Cortex of kidney (tissue), 1 donor: ENCODE measurements around the gene SCTR.
A peak's percentile ranks its signal among the peaks of the same experiment; 100 is the strongest.

Source experiments
- DNase-seq: peaks from one replicate; lab custom pipeline; 2025; lab: John Stamatoyannopoulos, UW

The SCTR gene

DNA sequence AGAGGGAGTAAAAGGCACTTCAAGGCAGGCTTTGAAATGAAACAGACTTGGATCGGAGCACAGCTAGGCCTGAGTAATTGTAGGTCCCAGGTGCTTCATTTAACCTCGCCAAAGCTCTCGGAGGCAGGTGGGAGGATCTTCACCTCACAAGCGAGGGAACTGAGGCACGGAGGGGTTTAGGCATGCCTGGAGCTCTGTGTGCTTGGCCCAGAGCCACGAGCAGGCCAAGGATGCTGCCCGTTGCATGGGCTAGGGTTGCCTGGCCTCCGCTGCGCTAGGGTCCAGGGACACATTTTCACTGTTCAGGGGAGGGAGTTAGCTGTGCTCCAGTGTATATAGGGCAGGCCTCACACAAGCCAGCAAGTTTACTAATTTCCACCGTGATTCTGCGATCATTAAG is 81.4 kb downstream of the SCTR start:
- no peak for DNase-seq

DNA sequence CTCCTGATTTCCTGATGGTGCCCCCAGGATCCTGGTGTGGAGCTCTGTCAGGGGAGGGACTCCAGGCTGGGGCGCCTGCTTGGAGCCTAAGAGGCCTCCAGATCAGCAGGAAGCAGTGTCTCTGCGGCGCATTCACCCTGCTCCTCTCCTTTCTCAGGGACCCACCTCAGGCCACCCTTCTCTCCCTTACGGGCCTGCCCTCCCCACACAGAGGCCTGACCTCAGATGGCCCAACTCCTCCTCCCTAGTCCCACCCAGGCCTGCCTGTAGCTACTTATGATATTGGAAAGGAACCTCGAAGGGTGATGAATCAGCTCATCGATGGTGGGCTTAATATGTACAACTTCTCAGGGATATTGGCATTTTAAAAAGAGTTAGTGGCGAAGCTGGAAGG is 82.1 kb downstream of the SCTR start:
- DNase-seq, result no peak

DNA sequence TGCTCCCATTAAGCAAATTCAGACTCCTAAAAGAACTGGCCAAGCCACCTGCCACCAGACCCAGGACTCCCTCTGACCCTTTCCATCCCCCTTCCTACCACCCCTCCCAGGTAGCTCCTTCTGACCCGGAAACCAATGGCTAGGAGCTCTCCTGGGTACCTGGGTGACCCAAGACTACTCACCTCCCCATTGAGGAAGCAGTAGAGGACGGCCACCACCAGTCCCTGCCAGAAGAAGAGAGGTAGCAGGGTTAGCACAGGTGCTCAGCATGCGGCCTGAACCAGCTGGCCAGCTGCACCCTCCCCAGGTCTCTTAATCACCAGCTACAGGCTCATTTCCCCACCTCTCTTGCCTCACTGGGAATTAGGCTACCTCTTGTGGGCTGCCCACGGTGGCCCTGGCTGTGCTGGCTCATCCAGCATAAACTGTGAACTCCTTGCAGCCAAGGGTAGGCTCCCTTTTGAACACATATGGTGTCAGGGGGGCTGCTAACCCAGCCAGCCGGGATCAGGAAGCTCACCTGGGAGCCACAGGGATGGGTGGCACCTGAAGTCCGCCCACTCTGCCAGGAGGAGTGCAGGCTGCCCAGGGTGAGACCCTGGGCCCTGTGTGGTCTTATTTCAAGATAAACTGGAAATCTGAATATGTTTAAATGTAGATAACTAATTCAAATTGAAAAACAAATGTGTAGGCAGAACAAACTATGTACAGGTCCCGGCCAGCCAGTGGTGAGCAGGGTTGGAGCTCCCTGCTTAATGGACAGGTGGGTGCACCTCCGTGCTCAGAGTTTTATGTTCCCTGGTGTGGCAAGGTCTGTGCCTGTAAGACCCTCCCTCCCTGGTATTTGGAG is 82.7 kb downstream of the SCTR start:
- no peak for DNase-seq

DNA sequence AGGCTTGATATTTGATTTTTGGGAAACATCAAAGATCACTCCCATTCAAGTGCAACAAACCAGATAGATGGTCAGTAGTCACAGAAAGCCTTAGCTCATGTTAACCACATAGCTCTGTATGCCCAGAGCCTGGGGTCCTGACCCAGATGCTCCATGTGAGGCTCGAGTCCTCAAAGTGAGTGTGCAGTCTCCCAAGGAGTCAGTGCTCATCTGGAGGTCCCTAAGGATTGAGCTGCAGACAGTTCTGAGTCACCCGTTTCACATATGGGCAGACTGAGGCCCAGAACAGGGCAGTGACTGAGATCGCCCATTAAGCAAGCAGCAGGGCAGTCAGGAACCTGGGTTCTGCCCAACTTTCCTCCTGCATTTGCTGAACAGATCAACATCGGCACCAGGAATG is 83.4 kb downstream of the SCTR start:
- no peak for DNase-seq

DNA sequence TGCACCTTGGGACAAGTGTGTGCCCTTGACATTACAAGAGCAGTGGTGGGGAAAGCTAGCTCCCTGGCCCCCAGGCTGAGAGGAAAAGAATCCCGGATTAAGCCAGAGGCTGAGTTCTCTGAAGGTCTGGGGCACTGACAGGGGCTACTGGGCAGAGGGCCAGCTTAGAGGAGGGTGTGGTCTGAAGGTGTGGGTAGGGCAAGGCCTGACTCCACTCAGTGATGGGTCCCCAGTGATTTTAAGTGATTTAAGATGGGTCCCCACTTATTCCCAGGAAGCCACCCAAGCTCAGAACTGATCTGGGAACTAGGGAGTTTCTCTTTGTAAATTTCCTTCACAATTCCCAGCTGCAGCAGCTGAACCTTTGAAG is 83.8 kb downstream of the SCTR start:
- no peak for DNase-seq

DNA sequence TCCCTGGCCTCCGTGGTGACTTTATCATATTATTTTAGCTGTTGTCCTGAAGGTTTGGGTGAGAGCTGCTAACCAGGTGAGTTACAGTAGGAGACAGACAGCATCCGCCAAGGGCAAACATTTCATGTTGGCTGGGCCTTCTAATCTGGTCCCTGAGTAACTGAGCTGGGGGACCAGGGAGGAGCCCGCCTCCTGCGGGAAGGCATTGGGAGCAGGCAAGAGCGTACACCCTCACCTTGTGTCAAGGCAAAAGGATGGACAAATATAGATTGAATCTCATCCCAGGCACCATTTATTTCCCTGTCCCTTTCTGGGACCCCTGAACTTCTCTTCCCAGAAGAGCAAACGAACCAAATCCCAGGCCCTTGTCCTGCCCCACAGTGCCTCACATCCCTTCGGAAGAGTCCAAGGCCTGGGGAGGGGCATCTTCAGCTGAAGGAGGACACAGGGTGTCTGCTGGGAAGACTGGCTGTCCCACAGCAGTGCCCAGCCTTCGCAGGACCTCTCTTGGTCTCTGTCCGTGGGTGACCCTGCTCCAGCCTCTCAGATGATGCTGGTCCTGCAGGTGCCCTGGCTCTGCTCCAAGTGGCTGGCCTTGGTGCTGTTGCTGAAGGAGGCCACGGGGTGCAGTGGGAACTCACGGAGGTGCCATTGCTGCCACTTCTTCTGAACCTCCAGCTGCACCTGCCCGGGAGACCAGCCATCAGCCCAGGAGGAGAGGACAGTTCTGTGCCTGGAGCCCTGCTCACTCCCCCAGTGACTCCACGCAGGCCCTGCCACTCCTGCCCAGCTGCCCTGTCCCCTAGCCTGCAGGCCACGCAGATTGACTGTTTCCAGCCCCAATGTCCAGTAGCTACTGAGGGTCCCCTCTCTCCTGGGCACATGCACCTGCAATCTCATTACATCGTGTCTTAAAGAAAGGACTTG is 84.4 kb downstream of the SCTR start:
- DNase-seq, result no peak

DNA sequence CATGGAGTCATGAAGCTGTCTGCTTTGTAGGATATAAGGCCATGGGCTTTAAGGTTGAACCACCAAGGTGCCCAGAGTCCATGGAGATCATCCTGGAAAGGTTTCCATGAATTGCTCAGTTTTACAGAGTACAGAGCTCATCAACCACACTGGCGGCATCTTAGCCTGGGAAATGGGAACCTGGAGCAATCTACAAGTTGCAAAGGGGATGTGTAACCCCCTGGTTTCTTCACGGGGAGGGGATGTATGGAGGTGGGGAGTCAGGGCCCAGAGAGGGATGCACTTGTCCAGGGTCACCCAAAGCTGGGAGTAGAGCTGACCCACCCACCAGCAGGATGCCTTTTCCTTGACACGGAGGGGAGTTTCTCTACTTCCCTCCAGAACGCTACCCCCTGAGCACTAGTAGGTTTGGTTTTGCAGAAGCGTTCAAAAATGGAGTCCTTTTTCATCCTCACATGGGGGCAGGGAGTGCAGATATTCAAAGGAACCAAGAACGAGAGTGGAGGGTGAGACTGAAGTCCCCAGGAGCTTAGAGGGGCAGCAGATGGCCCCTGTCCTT is 85.5 kb downstream of the SCTR start:
- no peak for DNase-seq

DNA sequence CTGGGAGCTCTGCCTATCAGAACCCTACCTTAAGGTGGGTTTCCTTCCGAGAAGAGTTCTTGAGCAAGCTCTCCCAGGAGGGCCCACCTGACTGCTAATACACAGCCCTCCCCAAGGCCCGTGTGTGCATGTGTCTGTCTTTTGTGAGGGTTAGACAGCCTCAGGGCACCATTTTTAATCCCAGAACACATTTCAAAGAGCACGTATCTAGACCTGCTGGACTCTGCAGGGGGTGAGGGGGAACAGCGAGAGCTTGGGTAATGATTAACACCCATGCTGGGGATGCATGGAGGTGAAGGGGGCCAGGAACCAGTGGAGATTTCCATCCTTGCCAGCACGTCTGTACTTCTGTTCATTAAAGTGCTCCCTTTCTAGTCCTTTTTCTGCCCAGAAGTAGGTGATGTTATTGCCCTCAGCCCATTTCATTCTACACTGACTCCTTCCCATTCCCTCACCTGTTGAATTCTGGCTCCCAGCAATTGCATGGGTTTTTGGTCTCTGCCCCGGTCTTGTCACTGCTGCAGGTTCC is 86.1 kb downstream of the SCTR start:
- DNase-seq, result no peak

DNA sequence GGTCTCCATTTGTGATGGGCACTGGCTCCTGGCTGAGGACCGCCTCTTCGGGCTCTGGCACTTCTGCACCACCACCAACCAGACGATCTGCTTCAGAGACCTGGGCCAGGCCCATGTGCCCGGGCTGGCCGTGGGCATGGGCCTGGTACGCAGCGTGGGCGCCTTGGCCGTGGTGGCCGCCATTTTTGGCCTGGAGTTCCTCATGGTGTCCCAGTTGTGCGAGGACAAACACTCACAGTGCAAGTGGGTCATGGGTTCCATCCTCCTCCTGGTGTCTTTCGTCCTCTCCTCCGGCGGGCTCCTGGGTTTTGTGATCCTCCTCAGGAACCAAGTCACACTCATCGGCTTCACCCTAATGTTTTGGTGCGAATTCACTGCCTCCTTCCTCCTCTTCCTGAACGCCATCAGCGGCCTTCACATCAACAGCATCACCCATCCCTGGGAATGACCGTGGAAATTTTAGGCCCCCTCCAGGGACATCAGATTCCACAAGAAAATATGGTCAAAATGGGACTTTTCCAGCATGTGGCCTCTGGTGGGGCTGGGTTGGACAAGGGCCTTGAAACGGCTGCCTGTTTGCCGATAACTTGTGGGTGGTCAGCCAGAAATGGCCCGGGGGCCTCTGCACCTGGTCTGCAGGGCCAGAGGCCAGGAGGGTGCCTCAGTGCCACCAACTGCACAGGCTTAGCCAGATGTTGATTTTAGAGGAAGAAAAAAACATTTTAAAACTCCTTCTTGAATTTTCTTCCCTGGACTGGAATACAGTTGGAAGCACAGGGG is 87.1 kb downstream of the SCTR start:
- DNase-seq, result no peak

DNA sequence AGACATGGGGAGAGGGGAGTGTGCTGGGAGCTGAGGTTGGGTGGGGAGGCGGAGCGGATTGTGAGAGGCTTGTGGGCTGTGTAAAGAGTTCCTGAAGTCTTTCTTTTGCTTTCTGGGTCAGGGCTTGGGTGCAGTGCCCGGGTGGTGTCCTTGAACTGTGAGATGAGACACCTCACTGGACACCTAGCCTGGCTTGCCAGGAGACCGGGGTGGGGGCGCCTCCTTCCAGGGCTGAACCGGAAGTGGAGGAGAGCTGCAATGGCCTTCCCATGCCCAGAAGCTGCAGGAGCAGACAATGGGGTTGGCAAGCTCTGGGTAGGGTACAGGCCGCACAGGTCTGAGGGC is 88.4 kb downstream of the SCTR start:
- no peak for DNase-seq

DNA sequence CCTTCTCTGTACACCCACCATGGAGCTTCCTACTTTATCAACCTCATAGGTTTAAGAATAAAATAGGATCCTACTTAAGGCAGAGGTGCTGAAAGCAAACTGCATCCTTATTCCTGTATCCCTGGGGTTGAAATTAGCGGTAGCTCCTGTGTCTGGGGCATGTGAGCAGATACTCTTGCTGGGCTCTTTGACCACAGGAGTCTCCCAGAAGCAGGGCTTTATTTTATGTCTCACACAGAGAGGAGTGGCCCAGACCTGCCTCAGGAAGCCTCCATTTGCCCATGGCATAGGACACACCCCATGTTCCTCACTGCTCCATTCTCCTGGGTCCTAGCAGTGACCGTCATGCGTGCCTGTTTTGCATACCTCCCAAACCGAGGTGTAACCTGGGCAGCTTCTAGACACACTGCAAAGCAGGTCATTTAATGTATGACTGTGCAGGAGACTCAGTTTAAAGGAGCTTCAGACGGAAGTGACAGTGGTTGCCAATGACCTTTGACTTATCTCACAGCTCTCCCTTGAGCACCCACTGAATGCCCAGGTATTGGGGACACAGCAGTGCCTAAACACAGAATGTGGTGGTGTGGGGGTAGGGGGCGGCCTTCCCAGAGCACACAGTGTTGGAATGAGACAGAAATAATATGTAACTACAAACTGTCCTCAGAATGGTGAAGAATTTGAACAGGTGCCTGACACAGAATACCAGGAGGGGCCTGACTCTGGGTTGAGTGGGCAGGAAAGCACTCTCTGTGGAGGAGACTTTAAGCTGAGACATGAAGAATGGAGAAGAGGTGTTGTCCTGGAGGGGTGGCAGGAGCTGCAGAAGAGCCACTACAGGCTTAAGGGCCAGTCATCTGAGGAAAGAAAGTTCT is 89.0 kb downstream of the SCTR start:
- no peak for DNase-seq

DNA sequence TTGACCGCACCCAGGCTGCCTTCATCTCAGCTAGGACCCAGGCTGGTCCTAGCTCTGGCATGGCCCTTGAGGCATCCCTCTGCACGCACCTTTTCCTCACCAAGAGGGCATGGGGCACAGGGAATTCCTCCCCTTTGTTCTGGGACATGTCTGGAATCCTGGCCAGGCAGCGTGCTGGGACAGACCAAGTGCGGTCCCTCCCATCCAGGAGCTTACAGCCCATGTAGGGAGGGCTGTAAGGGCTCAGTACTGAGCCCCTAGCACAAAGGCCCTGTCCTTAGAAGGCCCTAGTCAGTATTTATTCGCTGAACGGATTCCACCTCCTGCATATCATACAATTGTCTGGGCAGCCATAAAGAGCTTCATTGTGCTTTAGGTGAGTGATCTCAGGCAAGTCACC is 89.6 kb downstream of the SCTR start:
- DNase-seq, result no peak

DNA sequence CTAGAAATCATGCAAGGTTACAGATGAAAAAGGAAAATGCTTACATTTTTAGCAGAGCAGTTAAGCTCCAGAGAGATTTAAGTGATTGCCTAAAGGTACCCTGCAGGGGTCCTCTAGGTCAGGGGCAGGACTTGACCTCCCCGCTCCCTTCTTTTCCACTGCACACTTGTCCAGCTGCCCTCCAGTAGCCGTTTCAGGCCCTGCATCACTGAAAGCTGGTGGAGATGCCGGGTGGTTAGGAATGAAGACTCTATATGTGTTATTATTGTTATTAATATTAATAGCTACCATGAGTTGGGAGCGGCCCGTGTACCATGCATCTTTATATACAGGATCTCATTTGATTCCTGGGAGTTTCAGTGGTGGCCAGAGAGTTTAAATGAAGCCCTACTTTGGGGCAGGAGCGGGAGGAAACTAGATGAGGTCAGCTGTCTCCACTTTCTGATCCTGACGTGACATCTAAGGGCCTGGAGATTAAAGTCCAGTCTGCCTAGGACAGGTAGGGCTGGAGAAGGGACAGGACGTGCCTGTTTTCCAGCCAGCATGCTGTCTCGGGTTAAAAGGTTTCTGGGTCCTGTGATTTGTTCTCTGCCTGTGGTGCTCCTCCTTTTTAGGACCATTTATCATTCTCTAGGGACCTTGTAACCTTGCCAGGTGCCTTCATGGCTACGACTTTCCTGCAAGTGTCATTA is 90.5 kb downstream of the SCTR start:
- DNase-seq, result no peak

DNA sequence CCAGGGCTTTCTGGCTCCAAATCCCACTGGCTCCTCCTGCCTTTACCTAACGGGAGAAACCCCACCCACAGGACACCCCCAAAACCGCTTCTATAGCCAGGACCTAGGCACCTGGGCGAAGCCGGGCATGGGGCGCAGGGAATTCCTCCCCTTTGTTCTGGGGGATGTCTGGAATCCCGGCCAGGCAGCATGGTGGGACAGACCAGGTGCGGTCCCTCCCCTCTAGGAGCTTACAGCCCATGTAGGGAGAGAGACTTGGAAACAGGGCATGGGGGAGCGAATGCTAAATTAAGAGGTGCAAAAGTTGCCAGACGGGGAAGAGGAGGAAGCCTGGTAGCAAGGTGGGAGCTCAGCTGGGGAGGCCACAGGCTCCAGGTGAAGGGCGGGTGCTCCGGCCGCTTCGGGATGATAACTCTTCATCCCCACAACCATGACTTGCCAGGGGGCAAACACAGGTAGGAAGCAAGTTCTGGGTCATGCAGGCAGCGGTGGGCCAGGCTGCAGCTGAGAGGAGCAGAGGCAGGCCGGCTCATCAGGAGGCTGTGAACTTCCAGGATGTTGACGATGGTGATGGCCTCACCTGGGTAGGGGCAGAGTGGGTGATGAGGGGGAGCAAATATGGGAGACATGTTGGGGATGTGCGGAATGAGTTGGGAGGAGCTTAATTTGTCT is 91.3 kb downstream of the SCTR start:
- DNase-seq, result no peak

DNA sequence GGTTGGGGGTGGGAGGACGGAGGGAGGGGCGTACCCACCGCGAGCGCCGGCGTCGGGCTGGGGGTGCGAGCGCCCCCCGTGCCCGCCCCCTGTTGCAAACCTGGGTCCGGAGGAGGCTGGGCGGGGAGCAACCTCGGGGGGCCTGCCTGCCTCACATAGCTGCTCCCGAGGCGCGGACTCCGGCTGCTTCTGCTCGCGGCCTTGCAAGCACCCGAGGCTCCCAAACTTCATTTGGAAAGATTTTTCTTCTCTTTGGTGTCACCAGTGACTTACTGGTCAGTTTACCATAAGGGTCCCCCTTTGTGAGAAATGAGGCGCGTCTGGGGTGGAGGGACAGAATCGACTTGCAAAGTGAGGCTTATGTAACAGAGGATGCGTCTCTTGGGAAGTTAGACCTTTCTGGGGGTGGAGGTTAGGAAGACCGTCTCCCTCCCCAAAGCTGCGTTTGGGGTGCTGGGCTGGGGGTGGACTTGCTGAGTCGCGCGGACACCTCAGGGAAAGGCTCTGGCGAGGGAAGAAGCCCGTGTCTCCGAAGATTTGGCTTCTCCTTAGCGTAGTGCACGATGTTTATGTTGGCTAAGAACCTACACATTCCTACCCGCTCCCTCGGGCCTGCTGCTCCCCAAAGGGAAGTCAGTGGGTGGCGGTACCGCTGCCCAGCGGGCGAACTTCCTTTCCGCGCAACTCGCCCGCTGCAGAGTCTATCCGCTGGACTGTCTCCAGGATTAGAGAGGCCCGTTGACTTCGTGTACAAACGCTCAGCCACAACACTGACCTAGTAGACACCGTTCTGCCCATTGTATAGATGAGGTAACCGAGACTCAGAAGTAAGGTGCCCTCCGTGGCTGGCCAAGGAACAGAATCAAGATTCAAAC is 92.1 kb downstream of the SCTR start:
- DNase-seq, result no peak

DNA sequence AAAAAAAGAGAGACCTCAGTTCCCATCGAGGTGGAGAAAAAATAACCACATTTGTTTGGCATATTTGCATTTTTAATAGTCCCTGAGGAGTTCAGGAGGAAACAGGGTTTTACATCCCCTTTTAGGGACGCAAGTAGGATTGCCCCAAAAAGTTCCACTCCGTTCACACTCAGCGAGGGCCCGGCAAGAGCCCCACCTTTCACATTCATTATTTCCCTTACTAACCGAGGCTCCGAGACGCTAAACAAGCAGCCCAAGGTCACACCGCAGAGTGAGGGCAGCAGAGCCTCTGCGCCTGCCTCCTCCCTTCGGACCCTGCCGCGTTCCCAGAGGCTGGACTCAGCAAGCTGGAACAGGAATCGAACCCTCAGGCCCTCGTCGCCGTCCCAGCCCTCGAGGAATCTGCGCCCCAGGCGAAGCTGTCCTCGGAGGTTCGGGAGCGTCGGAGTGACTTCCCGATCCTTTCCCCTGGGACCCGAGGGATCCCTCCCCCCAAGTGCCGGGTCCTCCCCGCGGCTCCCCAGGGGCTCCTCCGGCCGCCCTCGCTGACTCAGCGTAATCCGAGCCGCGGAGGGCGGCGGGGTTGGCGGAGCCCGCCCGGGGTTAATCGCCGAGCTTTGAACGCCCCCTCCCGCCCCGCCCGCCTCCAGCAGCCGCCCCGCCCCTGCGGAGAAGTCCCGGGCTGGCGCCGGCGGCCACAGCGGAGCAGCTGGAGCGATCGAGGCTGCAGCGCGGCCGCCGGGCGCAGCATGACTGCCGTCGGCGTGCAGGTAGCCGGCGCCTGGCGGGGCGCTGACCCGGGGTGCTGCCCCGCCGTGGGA is 92.9 kb downstream of the SCTR start, which contains the start of gene TMEM37:
TSS of gene TMEM37 (plus strand) at position 700 of the 821 bp plus-strand sequence. CDS start at position 750, 50 bp downstream.
- peak; percentile 41 for DNase-seq

DNA sequence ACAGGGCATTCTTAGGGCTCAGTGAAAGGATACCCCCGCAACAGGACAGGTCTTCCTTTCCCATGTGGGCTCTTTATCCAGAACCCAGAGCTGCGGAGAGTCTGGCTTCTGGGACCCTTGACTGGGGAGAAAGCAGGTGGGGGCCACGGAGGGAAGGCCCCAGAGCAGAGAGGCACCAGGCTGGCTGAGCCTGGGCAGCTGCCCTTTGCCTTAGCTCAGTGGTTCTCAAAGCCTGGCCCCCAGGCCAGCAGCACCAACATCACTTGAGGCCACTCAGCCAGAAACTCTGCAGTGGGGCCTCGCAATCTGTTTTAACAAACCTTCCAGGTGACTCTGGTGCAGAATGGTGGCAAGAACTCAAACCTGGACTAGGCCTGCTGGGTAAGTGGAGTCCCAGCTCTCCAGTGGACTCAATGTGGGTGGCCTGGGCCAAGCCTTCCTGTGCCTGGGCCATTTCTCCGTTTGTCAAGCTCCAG is 94.2 kb downstream of the SCTR start:
- no peak for DNase-seq
